HEK293 (cell line): ENCODE data around the gene GTPBP4.

ENCODE experiments used
- CTCF ChIA-PET: fragments of 350-600 bp; formaldehyde crosslinking; extraction: SDS; loops from one replicate; lab custom pipeline; 2021; ENCODE audit warnings: antibody characterized with exemption; lab: Yijun Ruan, JAX
- POLR2A ChIA-PET: fragments of 300-600 bp; formaldehyde crosslinking; extraction: SDS; loops from one replicate; lab custom pipeline; 2020; ENCODE audit warnings: antibody characterized with exemption, inconsistent platforms; lab: Yijun Ruan, JAX
- H3K27ac ChIP-seq: fragments of 200-500 bp; sonication (Bioruptor generic); 2 replicates; pipeline ENCODE4 v1.5.1; 2014; ENCODE audit warnings: low read depth, low read length, control low read depth, inconsistent platforms; ENCODE audit errors: extremely low read depth
- H3K36me3 ChIP-seq, 2 experiments: fragments of 200-500 bp in 1 of 2; sonication (Bioruptor generic) in 1 of 2; 1 replicate in 1 of 2; 2 replicates in 1 of 2; pipeline ENCODE4 v1.5.1; 2014 to 2017; ENCODE audit warnings: inconsistent platforms in 2 of 2, low read length in 2 of 2; ENCODE audit not compliant: control insufficient read depth in 2 of 2, insufficient read depth in 1 of 2
- H3K4me1 ChIP-seq: fragments of 200-500 bp; sonication (Bioruptor generic); 2 replicates; pipeline ENCODE4 v1.5.1; 2014; ENCODE audit warnings: mild to moderate bottlenecking, low read length, inconsistent platforms; ENCODE audit not compliant: control insufficient read depth, insufficient read depth
- H3K4me3 ChIP-seq: 2 replicates; pipeline ENCODE4 v1.5.1; 2011; ENCODE audit warnings: low read depth, mild to moderate bottlenecking, control low read depth, low read length, moderate library complexity
- H3K9me3 ChIP-seq: fragments of 200-500 bp; sonication (Bioruptor generic); 2 replicates; pipeline ENCODE4 v1.5.1; 2014; ENCODE audit warnings: low read depth, low read length, inconsistent platforms; ENCODE audit not compliant: control insufficient read depth, insufficient read depth
- ATF2 ChIP-seq: fragments of 450-650 bp; formaldehyde crosslinking; IDR thresholded peaks from 2 replicates; pipeline ENCODE4 v1.5.1; 2016; ENCODE audit warnings: missing biosample characterization, missing genetic modification characterization, low read depth
- GLI4 ChIP-seq: fragments of 450-650 bp; formaldehyde crosslinking; IDR thresholded peaks from 2 replicates; pipeline ENCODE4 v1.5.1; 2016; ENCODE audit warnings: missing biosample characterization, missing genetic modification characterization
- GLIS2 ChIP-seq: fragments of 450-650 bp; formaldehyde crosslinking; IDR thresholded peaks from 2 replicates; pipeline ENCODE4 v1.5.1; 2016; ENCODE audit warnings: missing biosample characterization, missing genetic modification characterization
- HIC1 ChIP-seq: fragments of 450-650 bp; formaldehyde crosslinking; IDR thresholded peaks from 2 replicates; pipeline ENCODE4 v1.5.1; 2016; ENCODE audit warnings: missing biosample characterization, missing genetic modification characterization
- KLF17 ChIP-seq: fragments of 450-650 bp; formaldehyde crosslinking; IDR thresholded peaks from 2 replicates; pipeline ENCODE4 v1.5.1; 2016; ENCODE audit warnings: missing biosample characterization, missing genetic modification characterization
- OSR2 ChIP-seq: fragments of 450-650 bp; formaldehyde crosslinking; IDR thresholded peaks from 2 replicates; pipeline ENCODE4 v1.5.1; 2016; ENCODE audit warnings: missing biosample characterization, missing genetic modification characterization
- SCRT1 ChIP-seq: fragments of 450-650 bp; formaldehyde crosslinking; IDR thresholded peaks from 2 replicates; pipeline ENCODE4 v1.5.1; 2016; ENCODE audit warnings: missing biosample characterization, missing genetic modification characterization, borderline replicate concordance
- SETDB1 ChIP-seq: IDR thresholded peaks from one replicate; pipeline ENCODE4 v1.6.1; 2017; ENCODE audit warnings: mild to moderate bottlenecking, low read length, moderate library complexity, mixed read lengths; ENCODE audit not compliant: insufficient read length
- TRIM28 ChIP-seq: IDR thresholded peaks from 2 replicates; pipeline ENCODE4 v1.6.1; 2011; ENCODE audit warnings: low read length, control low read depth, borderline replicate concordance
- ZFP37 ChIP-seq: fragments of 450-650 bp; formaldehyde crosslinking; IDR thresholded peaks from 2 replicates; pipeline ENCODE4 v1.5.1; 2016; ENCODE audit warnings: missing biosample characterization, missing genetic modification characterization
- ZNF112 ChIP-seq: fragments of 450-650 bp; formaldehyde crosslinking; IDR thresholded peaks from 2 replicates; pipeline ENCODE4 v1.5.0; 2017; ENCODE audit warnings: missing biosample characterization, missing genetic modification characterization
- ZNF140 ChIP-seq: fragments of 450-650 bp; formaldehyde crosslinking; IDR thresholded peaks from 2 replicates; pipeline ENCODE4 v1.5.1; 2016; ENCODE audit warnings: missing biosample characterization, missing genetic modification characterization
- ZNF184 ChIP-seq: fragments of 450-650 bp; IDR thresholded peaks from 2 replicates; pipeline ENCODE4 v1.5.1; 2018; ENCODE audit warnings: missing biosample characterization, mild to moderate bottlenecking, missing genetic modification characterization
- ZNF221 ChIP-seq: fragments of 450-650 bp; formaldehyde crosslinking; IDR thresholded peaks from 2 replicates; pipeline ENCODE4 v1.5.1; 2017; ENCODE audit warnings: missing biosample characterization, missing genetic modification characterization, borderline replicate concordance
- ZNF23 ChIP-seq: fragments of 450-650 bp; formaldehyde crosslinking; IDR thresholded peaks from 2 replicates; pipeline ENCODE4 v1.5.1; 2016; ENCODE audit warnings: missing biosample characterization, missing genetic modification characterization, borderline replicate concordance
- ZNF248 ChIP-seq: fragments of 450-650 bp; formaldehyde crosslinking; IDR thresholded peaks from 2 replicates; pipeline ENCODE4 v1.5.1; 2017; ENCODE audit warnings: missing biosample characterization, missing genetic modification characterization
- ZNF302 ChIP-seq: fragments of 450-650 bp; formaldehyde crosslinking; IDR thresholded peaks from 2 replicates; pipeline ENCODE4 v1.5.1; 2016; ENCODE audit warnings: missing biosample characterization, missing genetic modification characterization, low read depth
- ZNF37A ChIP-seq: fragments of 450-650 bp; IDR thresholded peaks from 2 replicates; pipeline ENCODE4 v1.5.1; 2018; ENCODE audit warnings: missing biosample characterization, missing genetic modification characterization
- ZNF433 ChIP-seq: fragments of 450-650 bp; formaldehyde crosslinking; IDR thresholded peaks from 2 replicates; pipeline ENCODE4 v1.5.1; 2016; ENCODE audit warnings: missing biosample characterization, missing genetic modification characterization, low read depth
- ZNF473 ChIP-seq: fragments of 450-650 bp; formaldehyde crosslinking; IDR thresholded peaks from 2 replicates; pipeline ENCODE4 v1.5.1; 2017; ENCODE audit warnings: missing biosample characterization, missing genetic modification characterization
- ZNF488 ChIP-seq: fragments of 450-650 bp; formaldehyde crosslinking; IDR thresholded peaks from 2 replicates; pipeline ENCODE4 v1.5.1; 2016; ENCODE audit warnings: missing biosample characterization, missing genetic modification characterization
- ZNF585B ChIP-seq: fragments of 450-650 bp; formaldehyde crosslinking; IDR thresholded peaks from 2 replicates; pipeline ENCODE4 v1.5.1; 2016; ENCODE audit warnings: missing biosample characterization, missing genetic modification characterization
- ZNF596 ChIP-seq: fragments of 450-650 bp; IDR thresholded peaks from 2 replicates; pipeline ENCODE4 v1.5.0; 2018; ENCODE audit warnings: missing biosample characterization, mild to moderate bottlenecking, missing genetic modification characterization, moderate library complexity
- ZNF629 ChIP-seq: fragments of 450-650 bp; formaldehyde crosslinking; IDR thresholded peaks from 2 replicates; pipeline ENCODE4 v1.5.1; 2017; ENCODE audit warnings: missing biosample characterization, missing genetic modification characterization
- ZNF677 ChIP-seq: fragments of 450-650 bp; IDR thresholded peaks from 2 replicates; pipeline ENCODE4 v1.5.0; 2018; ENCODE audit warnings: missing biosample characterization, mild to moderate bottlenecking, missing genetic modification characterization, moderate library complexity

GTPBP4 gene

GRCh38 chr10:978826-979421 is 9.3 kb upstream of the GTPBP4 start (continued):
- TF ChIP-seq ZNF37A (peak; percentile 33; the same call in 1 of the 2 replicates), ZNF596 (tag by site-specific recombination) (no peak), KLF17 (tag by site-specific recombination) (peak; percentile 30; the same call in 1 of the 2 replicates), SCRT1 (tag by site-specific recombination) (0 out of 2 replicates have a peak, but pooled peaks have one; percentile 18)

GRCh38 chr10:980468-981093 is 7.7 kb upstream of the GTPBP4 start:
- no peak overlapping the region for H3K27ac ChIP-seq
- H3K9me3 ChIP-seq, result no peaks in the 10 kb centered on the region
- no peaks in the 10 kb centered on the region for H3K4me1 ChIP-seq
- H3K36me3 ChIP-seq, result peaks cover 0 to 10% of the 10 kb centered on the region in 2 experiments; a peak in 1 of 3 replicates
- POLR2A ChIA-PET, result no interaction called here
- H3K4me3 ChIP-seq, result no peak overlapping the region
- TF ChIP-seq ZNF248 (tag by site-specific recombination), result no peak
- no peak for TF ChIP-seq ZNF433 (tag by site-specific recombination)
- TF ChIP-seq ZNF488 (tag by site-specific recombination), result no peak
- TF ChIP-seq ZNF585B (tag by site-specific recombination), result peak; percentile 100
- no peak for TF ChIP-seq ZNF629 (tag by site-specific recombination)
- no peak for TF ChIP-seq GLI4 (tag by site-specific recombination)
- TF ChIP-seq TRIM28, result peak; percentile 97
- no peak for TF ChIP-seq ZNF473
- no peak for TF ChIP-seq ZNF221 (tag by site-specific recombination)
- TF ChIP-seq HIC1 (tag by site-specific recombination), result no peak
- TF ChIP-seq ZNF112, result no peak
- no peak for TF ChIP-seq OSR2 (tag by site-specific recombination)
- TF ChIP-seq SETDB1, result peak; percentile 94
- no peak for TF ChIP-seq ZNF140 (tag by site-specific recombination)
- no peak for TF ChIP-seq ATF2 (tag by site-specific recombination)
- no peak for TF ChIP-seq ZNF184 (tag by site-specific recombination)
- TF ChIP-seq GLIS2 (tag by site-specific recombination), result no peak
- no peak for TF ChIP-seq ZFP37 (tag by site-specific recombination)
- no peak for TF ChIP-seq ZNF302 (tag by site-specific recombination)
- TF ChIP-seq ZNF677 (tag by site-specific recombination), result no peak
- no peak for TF ChIP-seq ZNF23 (tag by site-specific recombination)
- TF ChIP-seq, all 188 proteins: peak for 3
- CTCF ChIA-PET, result no interaction called here
